GM10266 (cell line): ENCODE results near the gene CDCP1.

ENCODE experiments used
- DNase-seq: peaks from one replicate; pipeline ENCODE4 v3.0.0; 2012; ENCODE audit errors: extremely low spot score
- CTCF ChIP-seq: IDR thresholded peaks from 2 replicates; pipeline ENCODE4 v1.5.1; 2012; ENCODE audit warnings: mild to moderate bottlenecking, low read depth; ENCODE audit not compliant: control insufficient read depth, insufficient read depth; ENCODE audit errors: missing control alignments

CDCP1 gene

GRCh38 chr3:45134758-45135521 is 11.2 kb downstream of the CDCP1 start:
- DNase-seq: no peak
- no peak for TF ChIP-seq CTCF

GRCh38 chr3:45132568-45133211 is 13.5 kb downstream of the CDCP1 start:
- DNase-seq: no peak
- TF ChIP-seq CTCF: no peak

- DNase-seq: no peak
- TF ChIP-seq CTCF: no peak
Measured at GRCh38 chr3:45131201-45131600, 15.0 kb downstream of the CDCP1 start.

GRCh38 chr3:45130476-45130875 is 15.7 kb downstream of the CDCP1 start:
- no peak for TF ChIP-seq CTCF
- no peak for DNase-seq

- DNase-seq: no peak
- TF ChIP-seq CTCF: no peak
Measured at GRCh38 chr3:45128950-45129349, 17.2 kb downstream of the CDCP1 start.

- DNase-seq: no peak
- no peak for TF ChIP-seq CTCF
Measured at GRCh38 chr3:45127130-45127822, 18.9 kb downstream of the CDCP1 start.

GRCh38 chr3:45126730-45127129 is 19.4 kb downstream of the CDCP1 start:
- no peak for TF ChIP-seq CTCF
- no peak for DNase-seq
